Activated T-cell treated with anti-CD3 and anti-CD28 coated beads, Interleukin-2, amount 50 U/mL, for 24 hours (primary cell): ENCODE data around the gene ANKRD9.

Experiments
- DNase-seq: peaks from one replicate; pipeline ENCODE4 v3.0.0-alpha.2; 2020
- H3K27ac Mint-ChIP-seq: 2 replicates; pipeline ENCODE4 v1.8.0; 2020; ENCODE audit warnings: mild to moderate bottlenecking, mixed read lengths
- H3K27me3 Mint-ChIP-seq: 2 replicates; pipeline ENCODE4 v1.8.0; 2020; ENCODE audit warnings: mixed read lengths
- H3K36me3 Mint-ChIP-seq: 2 replicates; pipeline ENCODE4 v1.8.0; 2020; ENCODE audit warnings: low read depth, mixed read lengths
- H3K4me1 Mint-ChIP-seq: 2 replicates; pipeline ENCODE4 v1.8.0; 2020; ENCODE audit warnings: low read depth, mixed read lengths
- H3K4me3 Mint-ChIP-seq: 2 replicates; pipeline ENCODE4 v1.8.0; 2020; ENCODE audit warnings: mild to moderate bottlenecking, moderate library complexity, mixed read lengths
- H3K9me3 Mint-ChIP-seq: 2 replicates; pipeline ENCODE4 v1.8.0; 2020; ENCODE audit warnings: mixed read lengths

ANKRD9 gene

GRCh38 chr14:102462391-102462790 lies 47.2 kb downstream of the ANKRD9 start:
- DNase-seq = no peak
- H3K4me3 Mint-ChIP-seq = no peak overlapping the region
- peaks cover 25% of the 10 kb centered on the region for H3K36me3 Mint-ChIP-seq
- H3K27ac Mint-ChIP-seq = no peak overlapping the region
- H3K27me3 Mint-ChIP-seq = no peaks in the 10 kb centered on the region
- H3K4me1 Mint-ChIP-seq = peaks cover 5% of the 10 kb centered on the region
- no peaks in the 10 kb centered on the region for H3K9me3 Mint-ChIP-seq

GRCh38 chr14:102461490-102462338 lies 47.9 kb downstream of the ANKRD9 start:
- H3K27me3 Mint-ChIP-seq = no peaks in the 10 kb centered on the region

GRCh38 chr14:102457509-102457908 lies 52.1 kb downstream of the ANKRD9 start:
- no peak overlapping the region for H3K4me3 Mint-ChIP-seq
- no peaks in the 10 kb centered on the region for H3K27me3 Mint-ChIP-seq
- no peaks in the 10 kb centered on the region for H3K9me3 Mint-ChIP-seq
- DNase-seq = no peak
- peaks cover 5% of the 10 kb centered on the region for H3K4me1 Mint-ChIP-seq
- peaks cover 21% of the 10 kb centered on the region for H3K36me3 Mint-ChIP-seq
- H3K27ac Mint-ChIP-seq = no peak overlapping the region

More at GRCh38 chr14:102461490-102462338, 47.9 kb downstream of the ANKRD9 start:
- Mint-ChIP-seq H3K9me3 (no peaks in the 10 kb centered on the region), H3K36me3 (peaks cover 21% of the 10 kb centered on the region), H3K27ac (no peak overlapping the region), H3K4me3 (no peak overlapping the region), H3K4me1 (peaks cover 5% of the 10 kb centered on the region)
- no peak for DNase-seq

GRCh38 chr14:102454711-102455110 lies 54.9 kb downstream of the ANKRD9 start:
- Mint-ChIP-seq H3K36me3 (peaks cover 46% of the 10 kb centered on the region), H3K9me3 (no peaks in the 10 kb centered on the region), H3K27ac (no peak overlapping the region), H3K4me3 (no peak overlapping the region), H3K27me3 (no peaks in the 10 kb centered on the region), H3K4me1 (no peaks in the 10 kb centered on the region)
- DNase-seq = no peak

- no peak overlapping the region for H3K27ac Mint-ChIP-seq
- no peak overlapping the region for H3K4me3 Mint-ChIP-seq
- peaks cover 49% of the 10 kb centered on the region for H3K36me3 Mint-ChIP-seq
- H3K4me1 Mint-ChIP-seq = no peaks in the 10 kb centered on the region
- no peaks in the 10 kb centered on the region for H3K27me3 Mint-ChIP-seq
- no peak for DNase-seq
- no peaks in the 10 kb centered on the region for H3K9me3 Mint-ChIP-seq
These were observed 57.3 kb downstream of the ANKRD9 start for GRCh38 chr14:102452302-102452701.
